ENCODE measurements around the gene GRPEL2. TPM values are rescaled to one million over a fixed set of nuclear protein-coding genes. Genes with fewer than 3 reads are reported as not detected.

The GRPEL2 gene
- total RNA-seq, 1 donor = 24.9 TPM

DNA sequence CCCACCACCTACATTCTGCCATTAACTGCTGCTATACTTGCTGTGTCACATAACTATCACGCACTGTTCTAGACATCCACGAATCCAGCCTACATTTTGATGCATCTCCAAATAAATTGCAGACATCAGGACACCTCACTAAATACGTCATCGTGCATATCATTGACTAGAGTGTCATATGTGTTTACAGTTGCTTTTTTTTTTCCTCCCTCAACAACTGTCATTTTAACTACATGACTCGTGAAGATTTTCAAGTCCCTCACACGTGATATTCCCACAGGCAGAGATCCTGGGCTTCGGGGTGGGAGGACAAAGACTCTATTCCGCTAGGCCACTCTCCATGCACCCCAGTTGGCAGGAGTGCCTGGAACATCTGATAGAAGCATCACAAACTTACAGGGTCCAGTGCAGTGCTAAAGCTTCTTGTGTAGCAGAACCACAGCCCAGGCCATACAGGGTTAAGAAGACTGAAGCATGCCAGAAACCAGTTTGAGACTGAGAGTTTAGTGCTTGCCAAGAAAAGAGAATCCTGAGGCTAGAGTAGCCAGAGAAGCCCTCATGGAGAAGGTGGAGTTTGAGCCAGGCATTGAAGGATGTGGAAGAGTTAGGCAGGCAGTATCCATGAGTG, 13.7 kb downstream of the GRPEL2 start:
- Histone ChIP-seq H3K27me3 (ENCODE audit: insufficient read depth, low read length) (no peaks in the 10 kb centered on the region), H3K9me3 (ENCODE audit: low read depth, low read length) (no peaks in the 10 kb centered on the region), H3K4me3 (ENCODE audit: low read length) (no peak overlapping the region), H3K4me1 (ENCODE audit: insufficient read depth, low read length) (peaks cover 41% of the 10 kb centered on the region)

GRCh38 chr5:149360272-149360671, 15.0 kb downstream of the GRPEL2 start:
- Histone ChIP-seq H3K4me1 (ENCODE audit: insufficient read depth, low read length) (peaks cover 41% of the 10 kb centered on the region), H3K27me3 (ENCODE audit: insufficient read depth, low read length) (no peaks in the 10 kb centered on the region), H3K4me3 (ENCODE audit: low read length) (no peak overlapping the region), H3K9me3 (ENCODE audit: low read depth, low read length) (no peaks in the 10 kb centered on the region)

DNA sequence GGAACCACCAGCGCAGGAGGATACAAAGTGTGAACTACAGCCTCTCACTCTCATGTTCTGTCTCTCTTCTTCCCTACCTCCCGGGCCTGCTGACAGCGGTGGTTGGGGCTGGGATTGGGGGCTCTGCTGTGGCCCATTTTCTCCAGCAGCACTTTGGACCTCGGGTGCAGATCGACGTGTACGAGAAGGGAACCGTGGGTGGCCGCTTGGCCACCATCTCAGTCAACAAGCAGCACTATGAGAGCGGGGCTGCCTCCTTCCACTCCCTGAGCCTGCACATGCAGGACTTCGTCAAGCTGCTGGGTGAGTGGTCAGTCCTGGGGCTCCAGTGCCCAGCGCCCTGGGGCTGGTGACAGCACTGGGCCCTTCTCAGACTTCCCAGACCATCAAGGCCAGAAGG, 17.2 kb downstream of the GRPEL2 start:
- Histone ChIP-seq H3K27me3 (ENCODE audit: insufficient read depth, low read length) (no peaks in the 10 kb centered on the region), H3K4me1 (ENCODE audit: insufficient read depth, low read length) (peaks cover 35% of the 10 kb centered on the region), H3K9me3 (ENCODE audit: low read depth, low read length) (no peaks in the 10 kb centered on the region), H3K4me3 (ENCODE audit: low read length) (no peak overlapping the region)

DNA sequence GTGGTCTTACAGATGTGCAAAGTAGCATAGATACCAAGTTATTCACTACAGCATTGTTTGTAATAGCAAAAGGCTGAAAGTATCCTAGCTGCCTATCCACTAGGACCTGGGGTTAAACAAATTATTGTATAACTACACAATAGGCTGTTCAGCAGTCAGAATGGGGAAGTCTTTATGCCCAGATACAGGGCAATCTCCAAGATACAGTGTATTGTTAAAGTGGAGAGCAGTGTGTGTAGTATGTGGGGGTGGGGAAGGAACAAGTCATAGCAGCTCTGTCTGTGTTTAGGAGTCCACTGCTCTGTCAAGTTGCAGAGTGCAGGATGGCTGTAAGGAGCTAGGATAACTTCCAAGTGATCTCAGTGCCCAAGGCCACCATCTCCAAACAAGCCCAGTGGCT, 18.1 kb downstream of the GRPEL2 start:
- H3K4me1 ChIP-seq (ENCODE audit: insufficient read depth, low read length) = peaks cover 34% of the 10 kb centered on the region
- H3K4me3 ChIP-seq (ENCODE audit: low read length) = no peak overlapping the region

GRCh38 chr5:149363936-149364335, 18.6 kb downstream of the GRPEL2 start:
- no peaks in the 10 kb centered on the region for H3K27me3 ChIP-seq (ENCODE audit: insufficient read depth, low read length)
- H3K4me1 ChIP-seq (ENCODE audit: insufficient read depth, low read length) = peaks cover 28% of the 10 kb centered on the region
- H3K4me3 ChIP-seq (ENCODE audit: low read length) = no peak overlapping the region
- H3K9me3 ChIP-seq (ENCODE audit: low read depth, low read length) = no peaks in the 10 kb centered on the region

More for the DNA sequence above, 18.1 kb downstream of the GRPEL2 start:
- Histone ChIP-seq H3K27me3 (ENCODE audit: insufficient read depth, low read length) (no peaks in the 10 kb centered on the region), H3K9me3 (ENCODE audit: low read depth, low read length) (no peaks in the 10 kb centered on the region)

DNA sequence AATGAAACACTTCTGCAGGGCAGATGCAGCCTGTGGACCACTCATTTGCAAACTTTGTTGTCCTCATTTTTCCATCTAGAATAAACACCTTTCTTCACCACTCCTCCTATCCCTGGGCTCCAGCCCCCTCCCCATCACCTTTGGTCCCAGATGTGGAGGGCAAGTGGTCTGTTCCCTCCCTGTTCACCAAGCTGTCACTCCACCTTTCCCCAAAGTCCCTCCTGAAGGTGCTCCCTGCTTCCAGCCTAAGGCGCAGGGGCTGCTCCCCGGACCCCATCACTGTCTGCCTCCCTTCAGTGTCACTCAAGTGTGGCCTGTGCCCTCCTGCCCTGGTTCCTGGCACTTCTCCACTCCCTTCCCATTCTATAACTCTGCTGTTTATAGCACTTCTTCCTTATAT, 19.4 kb downstream of the GRPEL2 start:
- Histone ChIP-seq H3K9me3 (ENCODE audit: low read depth, low read length) (no peaks in the 10 kb centered on the region), H3K27me3 (ENCODE audit: insufficient read depth, low read length) (no peaks in the 10 kb centered on the region), H3K4me3 (ENCODE audit: low read length) (no peak overlapping the region), H3K4me1 (ENCODE audit: insufficient read depth, low read length) (peaks cover 20% of the 10 kb centered on the region)

DNA sequence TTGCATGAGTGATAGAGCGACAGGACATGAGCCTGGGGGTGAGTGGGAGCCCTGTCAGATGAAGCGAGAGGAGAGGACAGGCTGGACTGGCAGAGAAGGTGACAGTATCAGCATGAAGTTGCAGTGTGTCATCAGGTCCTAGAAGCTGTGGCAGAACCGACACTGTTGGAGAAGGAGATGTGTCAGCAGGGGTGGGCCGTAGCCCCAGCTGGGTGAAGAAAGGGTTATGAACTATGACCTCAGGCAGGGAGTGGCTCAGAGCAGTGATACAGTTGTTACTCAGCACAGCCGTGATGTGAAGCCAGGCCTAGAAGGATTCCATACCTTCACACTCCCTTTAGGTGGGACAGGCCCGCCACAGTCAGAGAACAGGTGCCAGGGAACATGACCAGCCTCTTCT, 20.1 kb downstream of the GRPEL2 start:
- H3K27me3 ChIP-seq (ENCODE audit: insufficient read depth, low read length) = no peaks in the 10 kb centered on the region
- H3K4me3 ChIP-seq (ENCODE audit: low read length) = no peak overlapping the region
- H3K4me1 ChIP-seq (ENCODE audit: insufficient read depth, low read length) = peaks cover 13% of the 10 kb centered on the region
- no peaks in the 10 kb centered on the region for H3K9me3 ChIP-seq (ENCODE audit: low read depth, low read length)

- Histone ChIP-seq H3K9me3 (ENCODE audit: low read depth, low read length) (no peaks in the 10 kb centered on the region), H3K4me1 (ENCODE audit: insufficient read depth, low read length) (peaks cover 5% of the 10 kb centered on the region), H3K4me3 (ENCODE audit: low read length) (no peak overlapping the region), H3K27me3 (ENCODE audit: insufficient read depth, low read length) (no peaks in the 10 kb centered on the region)
Observed at GRCh38 chr5:149366169-149366729, 20.9 kb downstream of the GRPEL2 start.

DNA sequence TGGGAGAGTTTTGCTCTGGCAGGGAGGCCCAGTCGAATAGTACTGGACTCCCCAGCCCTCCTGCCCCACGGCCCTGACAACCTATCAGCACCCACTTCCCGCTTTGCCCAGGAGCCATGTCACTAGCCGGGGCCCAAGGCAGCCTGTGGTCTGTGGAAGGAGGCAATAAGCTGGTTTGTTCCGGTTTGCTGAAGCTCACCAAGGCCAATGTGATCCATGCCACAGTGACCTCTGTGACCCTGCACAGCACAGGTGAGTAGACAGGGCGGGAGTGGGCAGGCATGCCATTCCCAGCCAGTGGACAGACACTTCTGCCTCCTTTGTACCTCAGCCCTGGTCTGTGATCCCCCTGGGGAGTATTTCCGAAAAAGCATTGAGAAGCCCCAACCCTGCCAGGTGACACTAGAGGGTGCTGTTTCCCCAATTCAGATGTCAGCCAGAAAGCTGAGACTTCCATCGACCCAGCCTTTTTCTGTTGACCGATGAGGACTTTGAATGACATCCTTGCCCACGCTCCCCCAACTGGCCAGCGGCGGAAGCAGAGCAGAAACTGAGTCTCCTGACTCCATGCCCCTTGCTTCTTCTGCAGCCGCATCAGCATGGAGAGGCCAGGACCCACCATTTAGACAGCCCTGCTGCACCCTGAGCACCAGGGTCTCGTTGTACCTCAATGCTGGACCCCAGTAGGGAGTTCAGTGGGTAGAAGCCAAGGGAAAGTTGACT, 22.1 kb downstream of the GRPEL2 start:
- H3K4me3 ChIP-seq (ENCODE audit: low read length) = no peak overlapping the region
- H3K4me1 ChIP-seq (ENCODE audit: insufficient read depth, low read length) = peaks cover 4% of the 10 kb centered on the region
- no peaks in the 10 kb centered on the region for H3K9me3 ChIP-seq (ENCODE audit: low read depth, low read length)
- no peaks in the 10 kb centered on the region for H3K27me3 ChIP-seq (ENCODE audit: insufficient read depth, low read length)

GRCh38 chr5:149367972-149368645, 22.8 kb downstream of the GRPEL2 start:
- Histone ChIP-seq H3K27me3 (ENCODE audit: insufficient read depth, low read length) (no peaks in the 10 kb centered on the region), H3K4me3 (ENCODE audit: low read length) (no peak overlapping the region), H3K4me1 (ENCODE audit: insufficient read depth, low read length) (peaks cover 4% of the 10 kb centered on the region), H3K9me3 (ENCODE audit: low read depth, low read length) (no peaks in the 10 kb centered on the region)

- H3K4me1 ChIP-seq (ENCODE audit: insufficient read depth, low read length) = peaks cover 4% of the 10 kb centered on the region
- no peak overlapping the region for H3K4me3 ChIP-seq (ENCODE audit: low read length)
- H3K27me3 ChIP-seq (ENCODE audit: insufficient read depth, low read length) = no peaks in the 10 kb centered on the region
- no peaks in the 10 kb centered on the region for H3K9me3 ChIP-seq (ENCODE audit: low read depth, low read length)
Observed at GRCh38 chr5:149370878-149371277, 25.6 kb downstream of the GRPEL2 start.

DNA sequence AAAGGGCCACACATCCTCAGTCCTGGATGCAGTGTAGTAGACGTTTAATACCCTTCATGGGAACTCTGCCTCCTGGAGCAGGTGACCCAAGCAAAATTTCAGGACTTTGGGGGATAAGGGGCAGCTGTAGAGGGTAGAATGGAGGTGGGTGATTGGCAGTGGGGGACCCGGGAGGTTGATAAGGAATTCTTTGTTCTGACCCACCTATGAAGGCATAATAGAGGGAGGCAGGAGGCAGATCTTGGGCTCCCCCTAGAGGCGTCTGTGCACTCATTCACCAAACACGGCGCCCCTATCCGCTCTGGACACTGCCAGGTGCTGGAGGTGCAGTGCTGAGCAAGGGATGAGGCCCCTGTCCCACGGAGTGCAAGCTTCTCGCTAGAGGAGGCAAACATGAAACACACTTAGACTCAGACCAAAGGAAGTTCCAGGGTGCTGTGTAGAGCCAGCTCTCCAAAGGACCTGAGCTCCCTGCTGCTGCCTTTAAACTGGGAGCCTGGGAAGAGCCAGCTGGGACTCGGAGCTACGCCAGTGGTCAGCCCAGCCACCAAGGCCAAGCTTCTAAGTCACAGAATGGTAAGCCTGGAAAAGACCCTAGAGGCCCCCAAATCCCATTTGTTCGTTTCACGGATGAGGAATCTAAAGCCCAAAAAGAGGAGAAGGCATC, 26.1 kb downstream of the GRPEL2 start:
- peaks cover 4% of the 10 kb centered on the region for H3K4me1 ChIP-seq (ENCODE audit: insufficient read depth, low read length)
- no peaks in the 10 kb centered on the region for H3K9me3 ChIP-seq (ENCODE audit: low read depth, low read length)
- no peak overlapping the region for H3K4me3 ChIP-seq (ENCODE audit: low read length)
- H3K27me3 ChIP-seq (ENCODE audit: insufficient read depth, low read length) = no peaks in the 10 kb centered on the region

GRCh38 chr5:149372076-149372795, 26.9 kb downstream of the GRPEL2 start:
- H3K4me1 ChIP-seq (ENCODE audit: insufficient read depth, low read length) = peaks cover 4% of the 10 kb centered on the region
- H3K9me3 ChIP-seq (ENCODE audit: low read depth, low read length) = no peaks in the 10 kb centered on the region
- H3K4me3 ChIP-seq (ENCODE audit: low read length) = no peak overlapping the region
- no peaks in the 10 kb centered on the region for H3K27me3 ChIP-seq (ENCODE audit: insufficient read depth, low read length)

- Histone ChIP-seq H3K27me3 (ENCODE audit: insufficient read depth, low read length) (no peaks in the 10 kb centered on the region), H3K9me3 (ENCODE audit: low read depth, low read length) (no peaks in the 10 kb centered on the region), H3K4me3 (ENCODE audit: low read length) (no peak overlapping the region), H3K4me1 (ENCODE audit: insufficient read depth, low read length) (no peaks in the 10 kb centered on the region)
Observed at GRCh38 chr5:149372932-149373331, 27.6 kb downstream of the GRPEL2 start.

Data from mononuclear cell (primary cell).